HCT116 (cell line): ENCODE data around the gene ZNF718. TPM values are rescaled to one million over a fixed set of nuclear protein-coding genes. Genes with fewer than 3 reads are reported as not detected.
"Not testable (repeated sequence)": the region's sequence is repeated elsewhere in the genome, so short reads cannot be mapped to it uniquely, and the experiment has no call there.

ENCODE experiments used
- ATAC-seq: fragments of 200-7000 bp; cut with Tn5 transposase; 2 replicates; pipeline ENCODE4 v1.9.1; 2020; ENCODE audit warnings: mild to moderate bottlenecking, moderate library complexity
- BruUV-seq: library from RNA; stranded (reverse); fragments of 400-500 nt; replicated peaks from 2 replicates; lab custom pipeline; 2021; lab: Mats Ljungman, UMichigan
- CTCF ChIA-PET: fragments of 300-600 bp; sonication (Branson Sonifier 250); formaldehyde crosslinking; loops from one replicate; lab custom pipeline; 2021; ENCODE audit warnings: antibody characterized with exemption; lab: Charles Lee
- POLR2A ChIA-PET: fragments of 300-600, 350-600 bp; sonication (Branson Sonifier 250); formaldehyde crosslinking; loops from one replicate; lab custom pipeline; 2021; ENCODE audit warnings: antibody characterized with exemption; lab: Charles Lee
- RAD21 ChIA-PET, 2 experiments: fragments of 300-600 bp; sonication (Branson Sonifier 250); formaldehyde crosslinking; loops; one replicate each; lab custom pipeline; 2023; ENCODE audit warnings: low total read pairs in 2 of 2; ENCODE audit not compliant: uncharacterized antibody in 2 of 2, unreplicated experiment in 2 of 2, low non-redundant PET in 1 of 2; lab: Charles Lee
- DNase-seq: peaks from one replicate; pipeline ENCODE4 v3.0.0-alpha.2; 2010; ENCODE audit warnings: low read depth, low spot score
- H2AFZ ChIP-seq: fragments of 200-600 bp; shearing (Covaris generic), sonication (generic); 2 replicates; pipeline ENCODE4 v1.6.1; 2017; ENCODE audit warnings: low read depth, mixed run types, mixed read lengths, antibody characterized with exemption, low read length; ENCODE audit not compliant: poor library complexity, severe bottlenecking
- H3K27ac ChIP-seq: 2 replicates; pipeline ENCODE4 v1.5.1; 2012; ENCODE audit warnings: low read depth, low read length
- H3K27me3 ChIP-seq: fragments of 200-600 bp; sonication (generic); 2 replicates; pipeline ENCODE4 v1.6.1; 2016; ENCODE audit warnings: mixed run types, low read length, mixed read lengths; ENCODE audit not compliant: insufficient read depth
- H3K36me3 ChIP-seq, 2 experiments: fragments of 200-500 bp in 1 of 2; fragments of 200-600 bp in 1 of 2; sonication (Bioruptor generic) in 1 of 2; sonication (generic) in 1 of 2; 2 replicates each; pipeline versions ENCODE4 v1.5.1 to v1.6.1; 2014 to 2016; ENCODE audit warnings: low read length in 2 of 2, inconsistent platforms in 1 of 2, mixed read lengths in 1 of 2, mixed run types in 1 of 2; ENCODE audit not compliant: insufficient read depth in 2 of 2, control insufficient read depth in 1 of 2
- H3K4me1 ChIP-seq, 2 experiments: fragments of 200-600 bp in 1 of 2; sonication (generic) in 1 of 2; 2 replicates each; pipeline versions ENCODE4 v1.5.1 to v1.6.1; 2012 to 2017; ENCODE audit warnings: low read length in 2 of 2, inconsistent platforms in 1 of 2, mild to moderate bottlenecking in 1 of 2, mixed read lengths in 1 of 2, mixed run types in 1 of 2, moderate library complexity in 1 of 2; ENCODE audit not compliant: insufficient read depth in 2 of 2, control insufficient read depth in 1 of 2
- H3K4me2 ChIP-seq: fragments of 200-600 bp; sonication (generic); 2 replicates; pipeline ENCODE4 v1.6.1; 2017; ENCODE audit warnings: mixed run types, low read length, mixed read lengths
- H3K4me3 ChIP-seq, 2 experiments: fragments of 200-600 bp in 1 of 2; sonication (generic) in 1 of 2; replicated peaks in 1 of 2; 2 replicates each; pipeline ENCODE4 v1.5.1; 2011 to 2016; ENCODE audit warnings: low read length in 2 of 2, control low read depth in 1 of 2, low read depth in 1 of 2, mild to moderate bottlenecking in 1 of 2, mixed read lengths in 1 of 2, mixed run types in 1 of 2
- H3K79me2 ChIP-seq: fragments of 200-600 bp; sonication (generic); 2 replicates; pipeline ENCODE4 v1.6.1; 2017; ENCODE audit warnings: mild to moderate bottlenecking, mixed run types, low read length, moderate library complexity, mixed read lengths; ENCODE audit not compliant: insufficient read depth
- H3K9ac ChIP-seq: fragments of 200-600 bp; sonication (generic); 2 replicates; pipeline ENCODE4 v1.6.1; 2016; ENCODE audit warnings: low read length, mixed read lengths
- H3K9me2 ChIP-seq: fragments of 200-600 bp; sonication (generic), shearing (Covaris generic); 2 replicates; pipeline ENCODE4 v1.6.1; 2017; ENCODE audit warnings: mixed run types, mild to moderate bottlenecking, moderate library complexity; ENCODE audit not compliant: insufficient read depth
- H3K9me3 ChIP-seq, 2 experiments: fragments of 200-500 bp in 1 of 2; fragments of 200-600 bp in 1 of 2; sonication (Bioruptor generic) in 1 of 2; sonication (generic) in 1 of 2; 2 replicates each; pipeline ENCODE4 v1.6.1; 2014 to 2017; ENCODE audit warnings: low read length in 2 of 2, mixed read lengths in 2 of 2, inconsistent platforms in 1 of 2, low read depth in 1 of 2, mild to moderate bottlenecking in 1 of 2, mixed run types in 1 of 2, moderate library complexity in 1 of 2; ENCODE audit not compliant: control insufficient read depth in 1 of 2, insufficient read depth in 1 of 2
- H4K20me1 ChIP-seq: fragments of 200-600 bp; sonication (generic), shearing (Covaris generic); 2 replicates; pipeline ENCODE4 v1.6.1; 2017; ENCODE audit warnings: mixed run types, mild to moderate bottlenecking, moderate library complexity; ENCODE audit not compliant: insufficient read depth
- CBX3 ChIP-seq: IDR thresholded peaks from 2 replicates; pipeline ENCODE4 v1.6.1; 2012; ENCODE audit warnings: low read depth
- CEBPB ChIP-seq: IDR thresholded peaks from 2 replicates; pipeline ENCODE4 v1.6.1; 2012; ENCODE audit warnings: low read depth
- EGR1 ChIP-seq: IDR thresholded peaks from 2 replicates; pipeline ENCODE4 v1.6.1; 2012; ENCODE audit warnings: low read depth
- EZH2 ChIP-seq: fragments of 200-600 bp; sonication (generic); IDR thresholded peaks from 2 replicates; pipeline ENCODE4 v1.6.1; 2017; ENCODE audit warnings: antibody characterized with exemption, mixed run types
- EZH2phosphoT487 ChIP-seq: fragments of 200-600 bp; IDR thresholded peaks from 2 replicates; pipeline ENCODE4 v1.6.1; 2018; ENCODE audit warnings: antibody characterized with exemption, borderline replicate concordance
- FOSL1 ChIP-seq: IDR thresholded peaks from 2 replicates; pipeline ENCODE4 v1.6.1; 2012; ENCODE audit warnings: low read depth
- JUND ChIP-seq: IDR thresholded peaks from 2 replicates; pipeline ENCODE4 v1.6.1; 2012
- POLR2A ChIP-seq: IDR thresholded peaks from 2 replicates; pipeline ENCODE4 v1.7.0; 2011; ENCODE audit warnings: borderline replicate concordance; ENCODE audit not compliant: insufficient read depth, insufficient read length; ENCODE audit errors: extremely low read depth
- POLR2AphosphoS5 ChIP-seq: IDR thresholded peaks from 2 replicates; pipeline ENCODE4 v1.6.1; 2011; ENCODE audit warnings: mild to moderate bottlenecking, low read depth, low read length, moderate library complexity
- SP1 ChIP-seq: IDR thresholded peaks from 2 replicates; pipeline ENCODE4 v1.6.1; 2012; ENCODE audit warnings: low read depth
- SRF ChIP-seq: IDR thresholded peaks from 2 replicates; pipeline ENCODE4 v1.6.1; 2012; ENCODE audit warnings: low read depth
- YY1 ChIP-seq: IDR thresholded peaks from 2 replicates; pipeline ENCODE4 v1.6.1; 2011; ENCODE audit warnings: low read length, low read depth, moderate library complexity, mild to moderate bottlenecking; ENCODE audit not compliant: insufficient replicate concordance; ENCODE audit errors: extremely low read depth
- ZFX ChIP-seq: fragments of 450-650 bp; IDR thresholded peaks from 2 replicates; pipeline ENCODE4 v1.6.1; 2017
- ZNF274 ChIP-seq: fragments of 200-500 bp; sonication (Bioruptor generic); IDR thresholded peaks from 2 replicates; pipeline ENCODE4 v1.6.1; 2014; ENCODE audit warnings: mild to moderate bottlenecking, low read depth, low read length, inconsistent platforms
- intact Hi-C: fragments of 100-400 bp; cut with micrococcal nuclease; formaldehyde crosslinking; loops from 2 replicates; pipeline ENCODE4 v1.10.0; 2022
- total RNA-seq: library from RNA; stranded (reverse); gene quantifications from one replicate; pipeline ENCODE4 v1.2.1, GENCODE V29; 2021; ENCODE audit not compliant: unreplicated experiment
- TF ChIP-seq, protein P1 (sequence below): IDR thresholded peaks from 2 replicates; pipeline ENCODE4 v1.6.1; 2012; ENCODE audit warnings: low read depth
- TF ChIP-seq, protein P2 (sequence below), 3 experiments: fragments of 200-600 bp in 1 of 3; sonication (generic) in 1 of 3; IDR thresholded peaks in 2 of 3; conservative IDR thresholded peaks in 1 of 3; 2 replicates each; pipeline ENCODE4 v1.5.1; 2012 to 2017; ENCODE audit warnings: low read depth in 2 of 3, low read length in 2 of 3, antibody characterized with exemption in 1 of 3, borderline replicate concordance in 1 of 3, control low read depth in 1 of 3, mild to moderate bottlenecking in 1 of 3, mixed read lengths in 1 of 3, mixed run types in 1 of 3, moderate library complexity in 1 of 3; ENCODE audit not compliant: insufficient read depth in 1 of 3

Gene ZNF718
- total RNA-seq, 1 experiment from 2014 or later: 0.07 TPM

DNA sequence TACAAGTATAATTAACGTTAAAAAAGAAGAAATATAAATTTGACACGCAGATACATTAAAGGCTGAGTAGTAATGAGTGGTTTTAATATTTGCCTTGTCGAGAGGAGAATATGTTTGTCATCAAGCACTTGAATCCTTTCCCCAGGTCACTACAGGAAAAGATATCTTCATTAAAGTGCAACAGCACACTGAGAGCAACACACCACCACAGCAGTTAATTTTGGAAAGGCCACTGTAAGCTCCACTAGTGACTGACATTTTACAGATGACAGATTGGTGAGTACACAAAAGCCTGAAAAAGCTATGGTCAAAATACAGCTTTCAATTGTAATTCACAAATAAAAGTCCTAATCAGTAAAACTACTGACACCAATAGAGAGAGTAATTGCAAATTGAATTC lies 76.6 kb downstream of the ZNF718 start:
- Histone ChIP-seq H2AFZ (no peak overlapping the region), H3K36me3 (no peaks in the 10 kb centered on the region), H3K9ac (no peak overlapping the region), H3K9me2 (no peaks in the 10 kb centered on the region), H3K4me2 (no peak overlapping the region), H3K9me3 (peaks cover 0 to 9% of the 10 kb centered on the region in 2 experiments; a peak in 1 of 4 replicates), H3K4me3 (no peak overlapping the region), H3K79me2 (no peaks in the 10 kb centered on the region), H3K4me1 (no peaks in the 10 kb centered on the region), H4K20me1 (no peaks in the 10 kb centered on the region), H3K27me3 (no peaks in the 10 kb centered on the region), H3K27ac (no peak overlapping the region)
- BruUV-seq: no TSS peak
- ChIA-PET POLR2A (no interaction called here), RAD21 (no interaction called here), CTCF (no interaction called here)
- TF ChIP-seq CEBPB (no peak), POLR2A (no peak), EZH2phosphoT487 (no peak), SP1 (no peak), EZH2 (no peak), YY1 (no peak), ZNF274 (no peak), ZFX (no peak), EGR1 (no peak), SRF (no peak), POLR2AphosphoS5 (no peak), CBX3 (no peak), FOSL1 (no peak), JUND (no peak)
- TF ChIP-seq, protein P1, sequence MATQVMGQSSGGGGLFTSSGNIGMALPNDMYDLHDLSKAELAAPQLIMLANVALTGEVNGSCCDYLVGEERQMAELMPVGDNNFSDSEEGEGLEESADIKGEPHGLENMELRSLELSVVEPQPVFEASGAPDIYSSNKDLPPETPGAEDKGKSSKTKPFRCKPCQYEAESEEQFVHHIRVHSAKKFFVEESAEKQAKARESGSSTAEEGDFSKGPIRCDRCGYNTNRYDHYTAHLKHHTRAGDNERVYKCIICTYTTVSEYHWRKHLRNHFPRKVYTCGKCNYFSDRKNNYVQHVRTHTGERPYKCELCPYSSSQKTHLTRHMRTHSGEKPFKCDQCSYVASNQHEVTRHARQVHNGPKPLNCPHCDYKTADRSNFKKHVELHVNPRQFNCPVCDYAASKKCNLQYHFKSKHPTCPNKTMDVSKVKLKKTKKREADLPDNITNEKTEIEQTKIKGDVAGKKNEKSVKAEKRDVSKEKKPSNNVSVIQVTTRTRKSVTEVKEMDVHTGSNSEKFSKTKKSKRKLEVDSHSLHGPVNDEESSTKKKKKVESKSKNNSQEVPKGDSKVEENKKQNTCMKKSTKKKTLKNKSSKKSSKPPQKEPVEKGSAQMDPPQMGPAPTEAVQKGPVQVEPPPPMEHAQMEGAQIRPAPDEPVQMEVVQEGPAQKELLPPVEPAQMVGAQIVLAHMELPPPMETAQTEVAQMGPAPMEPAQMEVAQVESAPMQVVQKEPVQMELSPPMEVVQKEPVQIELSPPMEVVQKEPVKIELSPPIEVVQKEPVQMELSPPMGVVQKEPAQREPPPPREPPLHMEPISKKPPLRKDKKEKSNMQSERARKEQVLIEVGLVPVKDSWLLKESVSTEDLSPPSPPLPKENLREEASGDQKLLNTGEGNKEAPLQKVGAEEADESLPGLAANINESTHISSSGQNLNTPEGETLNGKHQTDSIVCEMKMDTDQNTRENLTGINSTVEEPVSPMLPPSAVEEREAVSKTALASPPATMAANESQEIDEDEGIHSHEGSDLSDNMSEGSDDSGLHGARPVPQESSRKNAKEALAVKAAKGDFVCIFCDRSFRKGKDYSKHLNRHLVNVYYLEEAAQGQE: no peak
- TF ChIP-seq, protein P2, sequence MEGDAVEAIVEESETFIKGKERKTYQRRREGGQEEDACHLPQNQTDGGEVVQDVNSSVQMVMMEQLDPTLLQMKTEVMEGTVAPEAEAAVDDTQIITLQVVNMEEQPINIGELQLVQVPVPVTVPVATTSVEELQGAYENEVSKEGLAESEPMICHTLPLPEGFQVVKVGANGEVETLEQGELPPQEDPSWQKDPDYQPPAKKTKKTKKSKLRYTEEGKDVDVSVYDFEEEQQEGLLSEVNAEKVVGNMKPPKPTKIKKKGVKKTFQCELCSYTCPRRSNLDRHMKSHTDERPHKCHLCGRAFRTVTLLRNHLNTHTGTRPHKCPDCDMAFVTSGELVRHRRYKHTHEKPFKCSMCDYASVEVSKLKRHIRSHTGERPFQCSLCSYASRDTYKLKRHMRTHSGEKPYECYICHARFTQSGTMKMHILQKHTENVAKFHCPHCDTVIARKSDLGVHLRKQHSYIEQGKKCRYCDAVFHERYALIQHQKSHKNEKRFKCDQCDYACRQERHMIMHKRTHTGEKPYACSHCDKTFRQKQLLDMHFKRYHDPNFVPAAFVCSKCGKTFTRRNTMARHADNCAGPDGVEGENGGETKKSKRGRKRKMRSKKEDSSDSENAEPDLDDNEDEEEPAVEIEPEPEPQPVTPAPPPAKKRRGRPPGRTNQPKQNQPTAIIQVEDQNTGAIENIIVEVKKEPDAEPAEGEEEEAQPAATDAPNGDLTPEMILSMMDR (IDR thresholded peaks at IDR 0.05 in 2 of 3, conservative IDR thresholded peaks at IDR 0.05 in 1 of 3; ENCODE audit: borderline replicate concordance in 1 of 3, insufficient read depth in 1 of 3, low read depth in 2 of 3, low read length in 2 of 3): no peak
- no peak for ATAC-seq
- no peak for DNase-seq
- intact Hi-C loops: no loop called here

DNA sequence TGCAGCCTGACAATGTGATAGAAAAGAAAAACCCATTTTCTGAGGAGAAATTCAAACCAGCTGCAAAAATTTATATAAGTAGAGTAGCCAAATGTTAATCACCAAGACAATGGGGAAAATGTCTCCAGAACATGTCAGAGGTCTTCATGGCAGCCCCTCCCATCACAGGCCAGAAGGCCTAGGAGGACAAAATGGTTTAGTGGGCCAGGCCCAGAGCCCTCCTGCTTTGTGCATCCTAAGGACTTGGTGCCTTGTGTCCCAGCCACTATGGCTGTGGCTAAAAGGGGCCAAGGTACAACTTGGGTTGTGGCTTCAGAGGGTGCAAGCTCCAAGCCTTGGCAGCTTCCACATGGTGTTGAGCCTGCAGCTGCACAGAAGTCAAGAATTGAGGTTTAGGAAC lies 78.5 kb downstream of the ZNF718 start:
- H3K79me2 ChIP-seq, H3K27ac ChIP-seq, H4K20me1 ChIP-seq, H3K9me2 ChIP-seq, H3K27me3 ChIP-seq, H3K36me3 ChIP-seq, BruUV-seq, H3K9ac ChIP-seq, H2AFZ ChIP-seq, POLR2A ChIA-PET, H3K4me2 ChIP-seq, CTCF ChIA-PET, ATAC-seq, RAD21 ChIA-PET, intact Hi-C loops, H3K4me1 ChIP-seq, DNase-seq, H3K4me3 ChIP-seq: not testable (repeated sequence)
- peaks cover 0 to 19% of the 10 kb centered on the region in 2 experiments; a peak in 1 of 4 replicates for H3K9me3 ChIP-seq
